Right atrium auricular region (tissue), 2 donors: ENCODE results near the gene CCDC122. TPM values are rescaled to one million over a fixed set of nuclear protein-coding genes. Genes with fewer than 3 reads are reported as not detected.

Source experiments
- DNase-seq: peaks from one replicate; pipeline ENCODE4 v3.0.0-alpha.2; 2019; ENCODE audit warnings: low spot score
- H3K27ac ChIP-seq, 2 donors: fragments of 200-600 bp; sonication (generic); 1 replicate in 1 of 2; 2 replicates in 1 of 2; pipeline ENCODE4 v1.5.1; 2016 to 2019
- H3K27me3 ChIP-seq, 2 donors: fragments of 200-600 bp; sonication (generic); one replicate each; pipeline versions ENCODE4 v1.5.1 to v1.6.0; 2017 to 2019
- H3K36me3 ChIP-seq: fragments of 200-600 bp; sonication (generic); one replicate; pipeline ENCODE4 v1.5.1; 2016
- H3K4me1 ChIP-seq, 2 donors: fragments of 200-600 bp; sonication (generic); one replicate each; pipeline versions ENCODE4 v1.5.1 to v1.6.0; 2017 to 2019
- H3K4me3 ChIP-seq, 2 donors: fragments of 200-600 bp; sonication (generic); 1 replicate in 1 of 2; 2 replicates in 1 of 2; pipeline ENCODE4 v1.5.1; 2017 to 2019; ENCODE audit warnings: mild to moderate bottlenecking in 1 of 2, moderate library complexity in 1 of 2
- H3K9me3 ChIP-seq, 2 donors: fragments of 200-600 bp; sonication (generic); one replicate each; pipeline ENCODE4 v1.5.1; 2019
- total RNA-seq, 2 donors: library from RNA; depleted of rRNA; stranded (reverse); fragments of >200 nt; gene quantifications; one replicate each; pipeline ENCODE4 v1.1.0, GENCODE V29; 2016
- TF ChIP-seq, protein P1 (sequence below), 2 donors: fragments of 200-600 bp; sonication (generic); IDR thresholded peaks; one replicate each; pipeline ENCODE4 v1.5.1; 2019; ENCODE audit warnings: antibody characterized with exemption in 2 of 2

CCDC122 gene
- total RNA-seq, 2 donors from 2014 or later = 2.3 to 3.5 TPM

DNA sequence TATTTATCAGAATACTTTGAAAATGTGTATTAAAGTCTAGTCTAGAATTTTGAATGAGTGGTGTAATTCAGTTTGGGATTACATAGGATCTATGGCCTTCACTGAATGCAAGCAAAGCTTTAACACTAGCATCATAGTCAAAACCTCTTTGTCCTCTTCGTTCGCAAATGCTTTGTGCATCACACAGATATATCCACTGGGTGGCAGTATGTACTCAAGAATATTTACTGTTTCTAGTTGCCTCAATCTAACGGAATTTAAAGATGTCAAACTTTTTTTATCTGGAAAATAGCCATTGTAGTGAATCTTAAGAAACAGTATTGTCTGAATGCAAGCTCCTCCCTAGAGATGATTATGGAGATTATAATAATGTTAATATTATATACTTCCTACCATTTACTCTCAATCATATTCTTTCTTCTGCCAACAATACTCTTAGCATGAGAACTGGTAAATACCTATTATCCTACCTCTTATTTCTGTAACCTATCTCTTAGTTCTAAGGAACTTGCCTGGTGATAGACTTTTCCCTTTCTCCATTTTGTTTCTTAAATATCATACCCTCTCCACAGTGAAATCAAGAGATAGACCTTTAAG, 26.0 kb upstream of the CCDC122 start:
- peaks cover 0 to 14% of the 10 kb centered on the region in 2 donors for H3K4me1 ChIP-seq
- H3K4me3 ChIP-seq = no peak overlapping the region
- H3K27ac ChIP-seq = no peak overlapping the region
- no peaks in the 10 kb centered on the region for H3K27me3 ChIP-seq
- TF ChIP-seq, protein P1, sequence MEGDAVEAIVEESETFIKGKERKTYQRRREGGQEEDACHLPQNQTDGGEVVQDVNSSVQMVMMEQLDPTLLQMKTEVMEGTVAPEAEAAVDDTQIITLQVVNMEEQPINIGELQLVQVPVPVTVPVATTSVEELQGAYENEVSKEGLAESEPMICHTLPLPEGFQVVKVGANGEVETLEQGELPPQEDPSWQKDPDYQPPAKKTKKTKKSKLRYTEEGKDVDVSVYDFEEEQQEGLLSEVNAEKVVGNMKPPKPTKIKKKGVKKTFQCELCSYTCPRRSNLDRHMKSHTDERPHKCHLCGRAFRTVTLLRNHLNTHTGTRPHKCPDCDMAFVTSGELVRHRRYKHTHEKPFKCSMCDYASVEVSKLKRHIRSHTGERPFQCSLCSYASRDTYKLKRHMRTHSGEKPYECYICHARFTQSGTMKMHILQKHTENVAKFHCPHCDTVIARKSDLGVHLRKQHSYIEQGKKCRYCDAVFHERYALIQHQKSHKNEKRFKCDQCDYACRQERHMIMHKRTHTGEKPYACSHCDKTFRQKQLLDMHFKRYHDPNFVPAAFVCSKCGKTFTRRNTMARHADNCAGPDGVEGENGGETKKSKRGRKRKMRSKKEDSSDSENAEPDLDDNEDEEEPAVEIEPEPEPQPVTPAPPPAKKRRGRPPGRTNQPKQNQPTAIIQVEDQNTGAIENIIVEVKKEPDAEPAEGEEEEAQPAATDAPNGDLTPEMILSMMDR (IDR thresholded peaks at IDR 0.05) = peak; percentile 75 to 84
- H3K36me3 ChIP-seq = no peaks in the 10 kb centered on the region
- H3K9me3 ChIP-seq = no peaks in the 10 kb centered on the region
- no peak for DNase-seq

DNA sequence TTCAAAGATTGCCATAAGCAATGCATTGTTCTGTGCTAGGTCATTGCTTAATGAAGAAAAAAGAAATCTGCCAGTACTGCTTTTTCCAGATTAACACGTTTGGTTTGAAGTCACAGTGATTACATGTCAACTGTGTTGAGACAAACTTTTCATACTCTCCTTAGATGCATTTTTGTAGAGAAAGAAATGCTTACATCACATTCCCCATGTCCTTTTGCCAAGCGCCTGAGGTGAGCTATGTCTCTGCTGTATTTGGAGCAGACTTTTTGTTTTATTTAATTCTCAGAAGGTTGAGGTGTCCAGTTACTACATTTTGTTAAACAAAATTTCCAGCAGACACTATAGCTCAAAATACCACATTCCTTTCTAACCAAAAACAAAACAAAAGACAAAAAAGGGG, 16.4 kb upstream of the CCDC122 start:
- Histone ChIP-seq H3K36me3 (no peaks in the 10 kb centered on the region), H3K4me1 (no peaks in the 10 kb centered on the region), H3K27me3 (no peaks in the 10 kb centered on the region), H3K4me3 (no peak overlapping the region), H3K27ac (no peak overlapping the region), H3K9me3 (no peaks in the 10 kb centered on the region)
- no peak for DNase-seq
- TF ChIP-seq, protein P1 (IDR thresholded peaks at IDR 0.05) = no peak

DNA sequence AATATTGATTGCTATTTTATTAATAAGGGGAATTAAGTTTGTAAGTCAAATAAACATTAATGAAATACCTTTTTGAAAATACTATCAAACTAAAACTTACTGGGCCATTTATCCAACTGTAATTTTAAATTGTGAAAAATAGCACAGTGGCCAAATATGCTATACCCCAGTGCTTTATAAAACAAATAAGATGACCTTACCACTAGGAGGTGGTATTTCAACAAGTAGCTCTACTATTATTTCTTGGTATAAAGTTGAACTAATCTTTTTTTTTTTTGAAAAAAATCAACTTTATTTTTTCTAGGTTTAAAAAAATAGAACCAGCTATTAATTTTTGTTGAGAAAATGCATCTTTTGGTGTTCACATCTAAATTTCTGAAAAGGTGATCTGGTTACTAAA, 14.9 kb upstream of the CCDC122 start:
- Histone ChIP-seq H3K27ac (no peak overlapping the region), H3K9me3 (no peaks in the 10 kb centered on the region), H3K27me3 (no peaks in the 10 kb centered on the region), H3K4me1 (no peaks in the 10 kb centered on the region), H3K36me3 (no peaks in the 10 kb centered on the region), H3K4me3 (no peak overlapping the region)
- TF ChIP-seq, protein P1 (IDR thresholded peaks at IDR 0.05) = peak in 1 of 2 donors; percentile 24
- no peak for DNase-seq

DNA sequence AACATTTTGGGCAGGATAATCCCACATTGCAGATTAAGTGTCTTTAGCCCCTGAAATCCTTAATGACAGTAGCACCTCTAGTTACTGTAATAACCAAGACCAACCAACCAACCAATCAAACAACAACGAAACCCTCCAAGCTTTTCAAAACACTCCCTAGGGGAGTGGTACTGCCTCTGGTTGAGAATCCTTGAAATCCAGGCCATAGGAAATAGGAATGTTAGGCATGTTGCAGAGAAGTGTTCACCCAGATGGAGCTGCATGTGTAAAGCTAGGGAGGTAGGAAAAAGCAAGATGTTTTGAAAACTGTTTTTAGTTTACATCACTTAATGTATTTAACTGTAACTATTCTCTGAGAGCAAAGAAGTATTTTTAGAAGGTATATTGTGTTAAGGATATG, 4.7 kb upstream of the CCDC122 start:
- no peaks in the 10 kb centered on the region for H3K9me3 ChIP-seq
- no peaks in the 10 kb centered on the region for H3K27me3 ChIP-seq
- no peak overlapping the region for H3K27ac ChIP-seq
- no peak for DNase-seq
- peaks cover 0 to 9% of the 10 kb centered on the region in 2 donors for H3K4me1 ChIP-seq
- H3K36me3 ChIP-seq = no peaks in the 10 kb centered on the region
- H3K4me3 ChIP-seq = no peak overlapping the region
- TF ChIP-seq, protein P1 (IDR thresholded peaks at IDR 0.05) = no peak

DNA sequence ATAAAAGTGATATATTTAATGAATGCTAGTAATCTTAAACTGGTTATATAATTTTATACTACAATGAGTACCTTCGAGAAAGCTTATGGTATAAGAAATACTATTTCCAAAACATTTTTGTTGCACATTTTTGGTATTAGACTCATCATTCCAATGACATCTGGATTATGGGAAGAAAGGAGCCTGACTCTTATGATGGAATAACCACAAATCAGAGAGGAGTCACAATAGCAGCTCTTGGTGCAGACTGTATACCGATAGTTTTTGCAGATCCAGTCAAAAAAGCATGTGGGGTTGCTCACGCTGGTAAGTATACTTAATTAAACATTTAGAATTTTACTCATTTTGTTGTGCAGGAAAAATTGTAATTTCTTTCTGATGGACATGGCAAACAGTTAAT, 4.1 kb upstream of the CCDC122 start:
- Histone ChIP-seq H3K27ac (no peak overlapping the region), H3K4me3 (no peak overlapping the region)
- TF ChIP-seq, protein P1 (IDR thresholded peaks at IDR 0.05) = no peak

DNA sequence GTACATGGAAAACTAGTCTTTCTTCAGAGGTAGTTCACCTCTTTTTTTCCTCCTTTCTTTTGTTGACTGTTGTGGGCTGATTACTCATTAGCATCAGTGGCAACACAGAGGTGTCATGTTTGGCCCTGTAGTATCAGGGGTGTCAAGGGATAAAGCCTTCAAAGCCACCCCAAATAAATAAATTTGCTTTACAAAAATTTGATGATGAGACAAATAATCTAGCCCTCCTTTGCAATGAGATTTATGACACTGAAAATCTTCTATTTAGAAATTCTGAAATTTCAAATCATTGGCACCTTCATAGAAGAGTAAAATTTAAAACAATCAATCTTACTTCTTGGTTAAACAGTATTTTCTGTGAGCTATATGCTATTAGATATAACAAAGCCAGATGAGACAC, 2.0 kb upstream of the CCDC122 start:
- TF ChIP-seq, protein P1 (IDR thresholded peaks at IDR 0.05) = no peak
- Histone ChIP-seq H3K27me3 (no peaks in the 10 kb centered on the region), H3K36me3 (no peaks in the 10 kb centered on the region), H3K27ac (no peak overlapping the region), H3K4me1 (peaks cover 0 to 18% of the 10 kb centered on the region in 2 donors), H3K4me3 (no peak overlapping the region), H3K9me3 (no peaks in the 10 kb centered on the region)
- DNase-seq = no peak

More for the DNA sequence above, 4.1 kb upstream of the CCDC122 start:
- no peaks in the 10 kb centered on the region for H3K36me3 ChIP-seq
- H3K4me1 ChIP-seq = peaks cover 0 to 12% of the 10 kb centered on the region in 2 donors
- no peak for DNase-seq
- no peaks in the 10 kb centered on the region for H3K9me3 ChIP-seq
- no peaks in the 10 kb centered on the region for H3K27me3 ChIP-seq
